HG02623 (cell line): ENCODE measurements around the gene FRMD8.
A peak's percentile ranks its signal among the peaks of the same experiment; 100 is the strongest.
"Not testable (repeated sequence)": the region's sequence is repeated elsewhere in the genome, so short reads cannot be mapped to it uniquely, and the experiment has no call there.

Experiments
- ATAC-seq: cut with Tn5 transposase; IDR thresholded peaks from one replicate; pipeline ENCODE4 v1.9.1; 2021; ENCODE audit warnings: moderate library complexity; ENCODE audit not compliant: unreplicated experiment

Gene FRMD8

GRCh38 chr11:65448418-65449105 is 62.1 kb downstream of the FRMD8 start:
- ATAC-seq: no peak

GRCh38 chr11:65451301-65451700 is 64.9 kb downstream of the FRMD8 start:
- ATAC-seq: not testable (repeated sequence)

GRCh38 chr11:65452259-65452658 is 65.8 kb downstream of the FRMD8 start:
- ATAC-seq: not testable (repeated sequence)

- no peak for ATAC-seq
Observed at GRCh38 chr11:65452806-65453490, 66.5 kb downstream of the FRMD8 start.

- ATAC-seq: no peak
Observed at GRCh38 chr11:65454311-65454695, 67.9 kb downstream of the FRMD8 start.

GRCh38 chr11:65454696-65455456 is 68.4 kb downstream of the FRMD8 start:
- peak; percentile 94 for ATAC-seq

- no peak for ATAC-seq
Observed at GRCh38 chr11:65456418-65456817, 70.0 kb downstream of the FRMD8 start.

- ATAC-seq: no peak
Observed at GRCh38 chr11:65459552-65459951, 73.1 kb downstream of the FRMD8 start.
